HEK293 (cell line): ENCODE data around the gene MYO1F.

Source experiments
- CTCF ChIP-seq: fragments of 450-650 bp; formaldehyde crosslinking; IDR thresholded peaks from 2 replicates; pipeline ENCODE4 v1.5.1; 2016; ENCODE audit warnings: missing biosample characterization, missing genetic modification characterization
- REST ChIP-seq: fragments of 450-650 bp; formaldehyde crosslinking; IDR thresholded peaks from 2 replicates; pipeline ENCODE4 v1.5.1; 2016; ENCODE audit warnings: missing biosample characterization, missing genetic modification characterization
- SP3 ChIP-seq: fragments of 450-650 bp; formaldehyde crosslinking; IDR thresholded peaks from 2 replicates; pipeline ENCODE4 v1.5.1; 2016; ENCODE audit warnings: missing biosample characterization, missing genetic modification characterization
- YY1 ChIP-seq: fragments of 450-650 bp; formaldehyde crosslinking; IDR thresholded peaks from 2 replicates; pipeline ENCODE4 v1.5.1; 2018; ENCODE audit warnings: missing biosample characterization, missing genetic modification characterization
- ZFP37 ChIP-seq: fragments of 450-650 bp; formaldehyde crosslinking; IDR thresholded peaks from 2 replicates; pipeline ENCODE4 v1.5.1; 2016; ENCODE audit warnings: missing biosample characterization, missing genetic modification characterization
- ZNF391 ChIP-seq: fragments of 450-650 bp; formaldehyde crosslinking; IDR thresholded peaks from 2 replicates; pipeline ENCODE4 v1.5.1; 2016; ENCODE audit warnings: low read depth, missing biosample characterization, missing genetic modification characterization, borderline replicate concordance
- ZNF449 ChIP-seq: fragments of 450-650 bp; formaldehyde crosslinking; IDR thresholded peaks from 2 replicates; pipeline ENCODE4 v1.5.1; 2017; ENCODE audit warnings: missing biosample characterization, mild to moderate bottlenecking, missing genetic modification characterization, moderate library complexity
- ZNF544 ChIP-seq: fragments of 450-650 bp; formaldehyde crosslinking; IDR thresholded peaks from 2 replicates; pipeline ENCODE4 v1.5.0; 2017; ENCODE audit warnings: missing biosample characterization, missing genetic modification characterization
- ZNF558 ChIP-seq: fragments of 450-650 bp; formaldehyde crosslinking; IDR thresholded peaks from 2 replicates; pipeline ENCODE4 v1.5.1; 2016; ENCODE audit warnings: missing biosample characterization, missing genetic modification characterization
- ZNF639 ChIP-seq: fragments of 450-650 bp; formaldehyde crosslinking; IDR thresholded peaks from 2 replicates; pipeline ENCODE4 v1.5.1; 2016; ENCODE audit warnings: missing biosample characterization, missing genetic modification characterization
- ZNF704 ChIP-seq: fragments of 450-650 bp; formaldehyde crosslinking; IDR thresholded peaks from 2 replicates; pipeline ENCODE4 v1.5.1; 2016; ENCODE audit warnings: missing biosample characterization, missing genetic modification characterization

- TF ChIP-seq ZNF449 (no peak), CTCF (tag by site-specific recombination) (no peak), ZNF704 (tag by site-specific recombination) (no peak), ZNF558 (tag by site-specific recombination) (no peak), REST (no peak), ZNF639 (tag by site-specific recombination) (no peak), YY1 (tag by site-specific recombination) (no peak), SP3 (tag by site-specific recombination) (no peak), ZNF544 (tag by site-specific recombination) (no peak), ZNF391 (no peak), ZFP37 (tag by site-specific recombination) (no peak)
Measured at GRCh38 chr19:8475005-8475404, 102.2 kb downstream of the MYO1F start.
